PFSK-1 (cell line): ENCODE measurements around the gene CLEC2B.

Experiments used
- FOXP2 ChIP-seq: optimal IDR thresholded peaks from 2 replicates; pipeline ENCODE3; 2011; ENCODE audit warnings: borderline replicate concordance, control low read depth, inconsistent platforms; ENCODE audit not compliant: insufficient read depth; ENCODE audit errors: extremely low read length, extremely low read depth
- POLR2AphosphoS5 ChIP-seq: IDR thresholded peaks from 2 replicates; pipeline ENCODE4 v1.6.1; 2012; ENCODE audit warnings: low read depth, mild to moderate bottlenecking, control low read depth, low read length, moderate library complexity
- SIN3A ChIP-seq: IDR thresholded peaks from 2 replicates; pipeline ENCODE4 v1.6.1; 2012; ENCODE audit warnings: mild to moderate bottlenecking, low read length, moderate library complexity, borderline replicate concordance; ENCODE audit not compliant: insufficient read depth
- TAF1 ChIP-seq: IDR thresholded peaks from 2 replicates; pipeline ENCODE4 v1.6.1; 2012; ENCODE audit warnings: low read length, control low read depth, borderline replicate concordance; ENCODE audit not compliant: insufficient read depth
- TF ChIP-seq, protein P1 (sequence below), 2 experiments: IDR thresholded peaks; 2 replicates each; pipeline versions ENCODE4 v1.6.1 to v1.8.0; 2011 to 2012; ENCODE audit warnings: low read depth in 2 of 2, low read length in 2 of 2, control low read depth in 1 of 2, inconsistent platforms in 1 of 2, mild to moderate bottlenecking in 1 of 2, moderate library complexity in 1 of 2; ENCODE audit not compliant: insufficient read depth in 1 of 2

CLEC2B gene

DNA sequence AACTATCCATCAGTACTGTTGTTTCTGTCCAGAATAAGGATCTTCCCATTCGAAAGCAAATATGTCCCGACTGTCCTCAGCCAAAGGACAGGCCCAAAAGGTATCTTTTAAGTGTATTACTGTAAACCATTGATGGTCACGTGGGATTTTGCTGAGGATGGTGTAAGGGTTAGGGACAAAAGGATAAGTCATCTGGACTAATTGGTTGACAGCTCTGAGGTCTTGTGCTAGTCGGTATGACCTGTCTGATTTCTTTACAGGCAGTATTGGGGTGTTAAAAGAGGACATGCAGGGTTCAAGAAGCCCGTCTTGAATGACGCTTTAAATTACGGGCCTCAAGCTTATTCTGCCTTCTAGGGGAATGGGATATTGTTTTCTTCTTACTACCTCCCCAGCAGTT, 38.6 kb upstream of the CLEC2B start:
- no peak for TF ChIP-seq FOXP2
- no peak for TF ChIP-seq TAF1
- TF ChIP-seq SIN3A: no peak

DNA sequence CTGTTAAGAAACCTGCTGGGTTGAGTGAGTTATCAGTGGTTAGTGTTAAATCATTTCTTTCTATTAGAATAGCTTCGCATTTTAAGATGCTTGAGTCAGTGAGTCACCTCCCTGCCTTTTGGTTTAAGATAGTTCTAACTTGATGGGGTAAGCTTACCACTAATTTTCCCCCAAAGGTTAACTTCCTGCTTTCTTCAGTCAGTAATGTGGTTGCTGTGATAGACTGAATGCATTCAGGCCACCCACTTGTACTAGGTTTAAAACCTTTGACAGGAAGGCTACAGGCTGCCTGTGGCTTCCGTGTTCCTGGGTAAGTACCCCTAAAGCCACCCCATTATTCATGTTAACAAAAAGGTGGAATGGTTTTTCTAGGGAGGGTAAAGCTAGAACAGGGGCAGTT, 37.7 kb upstream of the CLEC2B start:
- TF ChIP-seq TAF1: no peak

- TF ChIP-seq SIN3A (no peak), POLR2AphosphoS5 (no peak), FOXP2 (no peak), TAF1 (no peak)
- TF ChIP-seq, protein P1, sequence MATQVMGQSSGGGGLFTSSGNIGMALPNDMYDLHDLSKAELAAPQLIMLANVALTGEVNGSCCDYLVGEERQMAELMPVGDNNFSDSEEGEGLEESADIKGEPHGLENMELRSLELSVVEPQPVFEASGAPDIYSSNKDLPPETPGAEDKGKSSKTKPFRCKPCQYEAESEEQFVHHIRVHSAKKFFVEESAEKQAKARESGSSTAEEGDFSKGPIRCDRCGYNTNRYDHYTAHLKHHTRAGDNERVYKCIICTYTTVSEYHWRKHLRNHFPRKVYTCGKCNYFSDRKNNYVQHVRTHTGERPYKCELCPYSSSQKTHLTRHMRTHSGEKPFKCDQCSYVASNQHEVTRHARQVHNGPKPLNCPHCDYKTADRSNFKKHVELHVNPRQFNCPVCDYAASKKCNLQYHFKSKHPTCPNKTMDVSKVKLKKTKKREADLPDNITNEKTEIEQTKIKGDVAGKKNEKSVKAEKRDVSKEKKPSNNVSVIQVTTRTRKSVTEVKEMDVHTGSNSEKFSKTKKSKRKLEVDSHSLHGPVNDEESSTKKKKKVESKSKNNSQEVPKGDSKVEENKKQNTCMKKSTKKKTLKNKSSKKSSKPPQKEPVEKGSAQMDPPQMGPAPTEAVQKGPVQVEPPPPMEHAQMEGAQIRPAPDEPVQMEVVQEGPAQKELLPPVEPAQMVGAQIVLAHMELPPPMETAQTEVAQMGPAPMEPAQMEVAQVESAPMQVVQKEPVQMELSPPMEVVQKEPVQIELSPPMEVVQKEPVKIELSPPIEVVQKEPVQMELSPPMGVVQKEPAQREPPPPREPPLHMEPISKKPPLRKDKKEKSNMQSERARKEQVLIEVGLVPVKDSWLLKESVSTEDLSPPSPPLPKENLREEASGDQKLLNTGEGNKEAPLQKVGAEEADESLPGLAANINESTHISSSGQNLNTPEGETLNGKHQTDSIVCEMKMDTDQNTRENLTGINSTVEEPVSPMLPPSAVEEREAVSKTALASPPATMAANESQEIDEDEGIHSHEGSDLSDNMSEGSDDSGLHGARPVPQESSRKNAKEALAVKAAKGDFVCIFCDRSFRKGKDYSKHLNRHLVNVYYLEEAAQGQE (IDR thresholded peaks at IDR 0.05; ENCODE audit: insufficient read depth in 1 of 2, low read depth in 2 of 2, low read length in 2 of 2): no peak
Observed at GRCh38 chr12:9902539-9903228, 33.5 kb upstream of the CLEC2B start.

DNA sequence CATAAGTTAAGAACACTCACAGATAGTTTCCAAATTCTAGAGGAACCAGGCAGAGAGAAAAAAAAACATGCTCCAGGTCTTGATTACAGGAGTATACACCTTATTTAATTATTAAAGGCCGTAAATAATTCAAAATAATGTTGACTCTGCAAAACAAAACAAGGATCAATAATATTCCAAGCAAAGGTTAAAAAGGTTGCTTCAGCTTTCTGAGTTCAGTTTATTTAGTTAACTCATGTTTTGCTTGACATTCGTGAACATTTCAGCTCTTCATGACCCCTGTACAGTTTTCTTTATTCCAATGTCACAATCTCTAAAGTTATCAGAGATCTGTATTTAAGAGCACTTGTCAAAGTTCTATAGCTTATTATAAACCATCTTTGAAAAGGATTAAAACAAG, 31.8 kb upstream of the CLEC2B start:
- TF ChIP-seq TAF1 (no peak), POLR2AphosphoS5 (no peak), FOXP2 (no peak), SIN3A (no peak)
- TF ChIP-seq, protein P1 (IDR thresholded peaks at IDR 0.05; ENCODE audit: insufficient read depth in 1 of 2, low read depth in 2 of 2, low read length in 2 of 2): no peak

DNA sequence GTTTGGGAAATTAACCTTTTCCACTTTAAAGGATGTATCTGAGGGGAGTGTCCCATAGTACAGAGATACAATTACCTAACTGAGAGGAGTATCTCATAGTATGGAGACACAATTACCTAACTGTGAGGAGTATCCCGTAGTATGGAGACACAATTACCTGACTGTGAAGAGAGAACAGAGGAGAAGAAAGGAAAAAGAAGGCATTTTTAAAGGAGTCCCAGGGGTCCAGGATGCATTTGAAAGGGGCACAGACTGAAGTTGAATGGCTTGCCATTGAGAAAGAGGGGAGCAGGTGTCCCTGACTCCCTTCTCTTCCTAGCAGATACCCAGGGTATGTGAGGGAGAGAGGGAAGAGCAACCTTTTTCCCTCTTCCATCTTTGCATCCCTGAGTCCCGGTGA, 30.1 kb upstream of the CLEC2B start:
- TF ChIP-seq SIN3A: no peak
- TF ChIP-seq TAF1: no peak

DNA sequence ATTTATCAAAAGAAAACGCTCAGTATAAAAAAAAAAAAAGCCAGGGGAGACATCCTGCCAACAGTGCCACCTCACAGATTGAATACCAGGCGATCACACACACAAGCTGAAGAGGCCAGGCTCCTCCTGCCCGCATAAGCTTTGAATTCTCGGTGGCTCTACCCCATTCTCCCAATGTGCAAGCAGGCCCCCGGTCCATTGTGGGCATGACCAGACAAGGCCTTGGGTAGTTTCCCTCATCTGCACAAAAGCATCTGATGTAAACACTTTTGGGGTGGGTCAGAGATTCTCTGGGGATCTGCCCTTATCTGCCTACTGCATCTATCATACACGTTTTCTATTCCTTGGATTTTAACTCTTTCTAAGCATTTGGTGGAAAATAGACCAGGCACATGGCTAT, 28.4 kb upstream of the CLEC2B start:
- TF ChIP-seq SIN3A (no peak), TAF1 (no peak), POLR2AphosphoS5 (no peak), FOXP2 (no peak)
- TF ChIP-seq, protein P1 (IDR thresholded peaks at IDR 0.05; ENCODE audit: insufficient read depth in 1 of 2, low read depth in 2 of 2, low read length in 2 of 2): no peak
